PC-9 (cell line): ENCODE results near the gene CBLN3. TPM values are rescaled to one million over a fixed set of nuclear protein-coding genes. Genes with fewer than 3 reads are reported as not detected.

Experiments used
- BruUV-seq: library from RNA; stranded (reverse); fragments of 400-500 nt; replicated peaks from 2 replicates; lab custom pipeline; 2021; lab: Mats Ljungman, UMichigan
- CTCF ChIA-PET: fragments of 300-600 bp; sonication (Branson Sonifier 250); formaldehyde crosslinking; loops from one replicate; lab custom pipeline; 2022; ENCODE audit warnings: antibody characterized with exemption; lab: Charles Lee
- POLR2A ChIA-PET: fragments of 300-600 bp; sonication (Branson Sonifier 250); formaldehyde crosslinking; loops from one replicate; lab custom pipeline; 2022; ENCODE audit warnings: antibody characterized with exemption; ENCODE audit not compliant: unreplicated experiment; lab: Charles Lee
- DNase-seq, 2 experiments: peaks; one replicate each; pipeline versions ENCODE4 v3.0.0 to v3.0.0-alpha.2; 2015 to 2022; ENCODE audit warnings: mixed read lengths in 1 of 2
- H2AFZ ChIP-seq: fragments of 200-600 bp; sonication (generic); 2 replicates; pipeline ENCODE4 v1.8.1; 2017; ENCODE audit warnings: antibody characterized with exemption
- H3F3A ChIP-seq: fragments of 200-600 bp; sonication (generic); 2 replicates; pipeline ENCODE4 v1.8.1; 2017; ENCODE audit warnings: antibody characterized with exemption, mild to moderate bottlenecking, low read depth; ENCODE audit not compliant: insufficient read depth
- H3K27ac ChIP-seq: fragments of 200-600 bp; sonication (generic); 2 replicates; pipeline ENCODE4 v1.6.1; 2016; ENCODE audit warnings: mixed run types
- H3K27me3 ChIP-seq: fragments of 200-600 bp; sonication (generic); 2 replicates; pipeline ENCODE4 v1.6.1; 2016; ENCODE audit warnings: low read depth, mixed run types; ENCODE audit not compliant: insufficient read depth
- H3K36me3 ChIP-seq: fragments of 200-600 bp; sonication (generic); 2 replicates; pipeline ENCODE4 v1.6.1; 2016; ENCODE audit warnings: low read depth, mixed run types
- H3K4me1 ChIP-seq: fragments of 200-600 bp; sonication (generic); replicated peaks from 2 replicates; pipeline ENCODE4 v1.6.1; 2016; ENCODE audit warnings: mixed run types; ENCODE audit not compliant: insufficient read depth
- H3K4me2 ChIP-seq: fragments of 200-600 bp; sonication (generic); 2 replicates; pipeline ENCODE4 v1.6.1; 2017; ENCODE audit warnings: mixed run types
- H3K4me3 ChIP-seq: fragments of 200-600 bp; sonication (generic); 2 replicates; pipeline ENCODE4 v1.6.1; 2016; ENCODE audit warnings: mixed run types
- H3K79me2 ChIP-seq: fragments of 200-600 bp; sonication (generic); 2 replicates; pipeline ENCODE4 v1.6.1; 2017; ENCODE audit warnings: low read depth, mixed run types
- H3K9me2 ChIP-seq: fragments of 200-600 bp; sonication (generic); 2 replicates; pipeline ENCODE4 v1.8.1; 2017; ENCODE audit warnings: mild to moderate bottlenecking; ENCODE audit not compliant: insufficient read depth
- H3K9me3 ChIP-seq: fragments of 200-600 bp; sonication (generic); 2 replicates; pipeline ENCODE4 v1.8.1; 2016; ENCODE audit warnings: low read depth; ENCODE audit not compliant: insufficient read depth
- H4K20me1 ChIP-seq: fragments of 200-600 bp; sonication (generic); 2 replicates; pipeline ENCODE4 v1.8.1; 2017; ENCODE audit not compliant: insufficient read depth
- EZH2 ChIP-seq: fragments of 200-600 bp; sonication (generic); IDR thresholded peaks from 2 replicates; pipeline ENCODE4 v1.8.0; 2017; ENCODE audit warnings: antibody characterized with exemption, low read depth
- intact Hi-C: fragments of 100-400 bp; cut with micrococcal nuclease; formaldehyde crosslinking; loops from one replicate; pipeline ENCODE4 v1.10.0; 2022; ENCODE audit not compliant: unreplicated experiment
- total RNA-seq: library from RNA; stranded (reverse); gene quantifications from 2 replicates; pipeline ENCODE4 v1.2.3, GENCODE V29; 2021
- TF ChIP-seq, protein P1 (sequence below): fragments of 200-600 bp; sonication (generic); conservative IDR thresholded peaks from 2 replicates; pipeline ENCODE4 v1.6.1; 2017; ENCODE audit warnings: mixed run types, antibody characterized with exemption, mild to moderate bottlenecking, moderate library complexity

Gene CBLN3
- total RNA-seq, 1 experiment from 2014 or later, result 8.3 TPM

DNA sequence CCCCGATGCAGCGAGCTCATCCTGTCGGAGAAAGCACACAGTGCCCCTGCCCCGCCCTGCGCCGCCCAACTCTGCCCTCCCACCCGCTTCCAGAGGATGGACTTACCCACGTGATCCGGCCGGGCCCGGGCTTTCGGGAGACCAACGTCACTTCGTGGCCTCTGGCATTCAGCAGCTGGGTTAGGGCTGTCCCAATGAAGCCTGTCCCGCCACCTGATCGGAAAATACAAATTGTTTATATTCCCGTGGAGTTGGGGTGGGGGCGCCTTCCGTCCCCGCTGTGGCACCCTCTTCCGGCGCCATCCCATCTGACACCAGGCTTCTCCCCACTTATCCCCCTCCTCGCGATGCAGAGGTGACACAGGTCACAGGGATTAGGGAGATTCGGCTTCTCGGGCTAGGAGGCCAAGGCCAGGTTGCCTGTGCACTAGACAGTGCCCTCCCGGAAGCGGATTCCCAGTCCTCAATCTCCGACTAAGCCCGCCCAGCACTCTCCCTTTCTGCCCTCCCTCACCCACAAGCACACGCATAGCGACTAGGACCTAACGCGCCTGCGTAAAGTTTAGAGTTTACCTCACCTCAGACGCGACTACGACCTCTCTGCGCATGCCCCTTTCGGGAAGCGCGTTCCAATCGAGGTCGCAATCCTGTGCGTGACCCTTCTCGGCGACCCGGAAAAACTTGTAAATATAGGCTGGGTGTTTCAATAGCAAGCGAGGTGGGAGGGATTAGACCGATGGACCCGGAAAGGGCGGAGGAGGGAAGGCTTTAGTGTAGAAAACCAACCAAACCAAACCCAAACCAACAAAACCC lies 13.0 kb upstream of the CBLN3 start, which contains the start of gene SDR39U1:
Gene SDR39U1, minus strand, starts transcription at position 537 of the 813 bp plus-strand sequence. Its CDS starts 7 bp downstream, at position 530.
- Histone ChIP-seq H3K4me1 (no peaks in the 10 kb centered on the region), H3K27ac (peak within 1 kb of the TSS; percentile 96), H3K27me3 (no peaks in the 10 kb centered on the region), H3K9me2 (no peaks in the 10 kb centered on the region), H3K4me2 (peak within 1 kb of the TSS; percentile 93), H2AFZ (peak within 1 kb of the TSS; percentile 92), H3K79me2 (peaks cover 15% of the 10 kb centered on the region; the same call in 1 of the 2 replicates), H3K9me3 (no peaks in the 10 kb centered on the region), H3K4me3 (peak within 1 kb of the TSS; percentile 86), H3F3A (peaks cover 24% of the 10 kb centered on the region), H4K20me1 (no peaks in the 10 kb centered on the region), H3K36me3 (no peaks in the 10 kb centered on the region)
- intact Hi-C loops, result no loop called here
- peak; percentile 89 to 92 for DNase-seq
- ChIA-PET POLR2A (interaction anchor here (0.6 to 1.1 kb wide), 4 partner anchors 109 to 352 kb away, joined by 3 to 6 read pairs (median 4); no protein-coding TSS in a partner anchor), CTCF (interaction anchor here (0.8 to 0.9 kb wide), 2 partner anchors 110 to 200 kb away, joined by 3 read pairs; partner anchors contain the start of gene TINF2)
- TF ChIP-seq EZH2, result no peak
- TF ChIP-seq, protein P1, sequence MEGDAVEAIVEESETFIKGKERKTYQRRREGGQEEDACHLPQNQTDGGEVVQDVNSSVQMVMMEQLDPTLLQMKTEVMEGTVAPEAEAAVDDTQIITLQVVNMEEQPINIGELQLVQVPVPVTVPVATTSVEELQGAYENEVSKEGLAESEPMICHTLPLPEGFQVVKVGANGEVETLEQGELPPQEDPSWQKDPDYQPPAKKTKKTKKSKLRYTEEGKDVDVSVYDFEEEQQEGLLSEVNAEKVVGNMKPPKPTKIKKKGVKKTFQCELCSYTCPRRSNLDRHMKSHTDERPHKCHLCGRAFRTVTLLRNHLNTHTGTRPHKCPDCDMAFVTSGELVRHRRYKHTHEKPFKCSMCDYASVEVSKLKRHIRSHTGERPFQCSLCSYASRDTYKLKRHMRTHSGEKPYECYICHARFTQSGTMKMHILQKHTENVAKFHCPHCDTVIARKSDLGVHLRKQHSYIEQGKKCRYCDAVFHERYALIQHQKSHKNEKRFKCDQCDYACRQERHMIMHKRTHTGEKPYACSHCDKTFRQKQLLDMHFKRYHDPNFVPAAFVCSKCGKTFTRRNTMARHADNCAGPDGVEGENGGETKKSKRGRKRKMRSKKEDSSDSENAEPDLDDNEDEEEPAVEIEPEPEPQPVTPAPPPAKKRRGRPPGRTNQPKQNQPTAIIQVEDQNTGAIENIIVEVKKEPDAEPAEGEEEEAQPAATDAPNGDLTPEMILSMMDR, result no peak
- BruUV-seq, result no TSS peak

DNA sequence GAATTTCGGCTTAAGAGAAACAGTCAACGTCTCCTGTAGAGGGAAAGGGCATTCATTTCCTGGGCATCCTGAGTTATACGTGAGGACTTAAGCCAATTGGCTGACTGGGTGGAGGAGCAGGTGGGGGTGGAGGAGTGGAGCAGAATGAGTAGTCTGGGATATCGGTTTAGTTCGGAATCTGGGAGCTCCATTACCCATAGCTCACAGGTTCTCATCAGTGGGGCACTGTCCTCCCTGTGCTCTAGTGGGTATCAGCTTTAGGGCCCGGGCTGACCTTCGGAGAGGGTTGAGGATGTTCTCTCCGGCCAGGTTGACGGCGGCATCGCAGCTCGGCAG lies 12.4 kb upstream of the CBLN3 start:
- no peaks in the 10 kb centered on the region for H3K27me3 ChIP-seq
- intact Hi-C loops, result no loop called here
- TF ChIP-seq, protein P1, result no peak
- TF ChIP-seq EZH2, result no peak
- no peaks in the 10 kb centered on the region for H3K36me3 ChIP-seq
- peak overlapping the region; percentile 93 for H3K4me2 ChIP-seq
- no peaks in the 10 kb centered on the region for H3K9me3 ChIP-seq
- CTCF ChIA-PET, result interaction anchor here (0.8 to 0.9 kb wide), 2 partner anchors 110 to 199 kb away, joined by 3 read pairs; partner anchors contain the start of gene TINF2
- peak overlapping the region; percentile 86 for H3K4me3 ChIP-seq
- H3F3A ChIP-seq, result peaks cover 24% of the 10 kb centered on the region
- 0 out of 2 replicates have a peak overlapping the region, but pooled peaks have one; percentile 49 for H2AFZ ChIP-seq
- no peaks in the 10 kb centered on the region for H3K4me1 ChIP-seq
- H3K79me2 ChIP-seq, result peaks cover 15% of the 10 kb centered on the region; the same call in 1 of the 2 replicates
- no peaks in the 10 kb centered on the region for H4K20me1 ChIP-seq
- no peak for DNase-seq
- no peaks in the 10 kb centered on the region for H3K9me2 ChIP-seq
- POLR2A ChIA-PET, result interaction anchor here (0.6 to 1.1 kb wide), 4 partner anchors 108 to 352 kb away, joined by 3 to 6 read pairs (median 4); no protein-coding TSS in a partner anchor
- H3K27ac ChIP-seq, result peak overlapping the region; percentile 96
- BruUV-seq, result no TSS peak

DNA sequence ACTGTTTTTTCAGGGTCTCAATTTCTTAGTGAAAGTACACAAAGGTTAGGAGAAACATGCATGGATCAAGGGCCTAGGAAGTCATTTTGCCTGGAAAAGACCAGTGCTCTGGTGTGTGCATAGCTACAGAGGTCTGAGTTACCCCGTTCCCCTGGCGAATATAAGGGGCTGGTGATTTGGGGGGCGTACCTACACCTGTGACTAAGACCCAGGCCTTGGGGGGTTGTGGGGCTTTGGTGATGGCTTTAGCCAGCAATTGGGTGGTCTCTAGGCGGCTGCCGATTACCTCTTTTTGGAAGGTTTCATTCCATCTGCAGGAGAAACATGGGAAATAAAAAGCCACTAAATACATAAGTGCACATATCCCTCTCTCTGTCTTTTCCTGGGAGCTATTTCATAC lies 12.0 kb upstream of the CBLN3 start:
- TSS peak; percentile 56 for BruUV-seq
- H3K27me3 ChIP-seq, result no peaks in the 10 kb centered on the region
- intact Hi-C loops, result no loop called here
- POLR2A ChIA-PET, result interaction anchor here (0.6 to 1.1 kb wide), 3 partner anchors 108 to 351 kb away, joined by 3 to 4 read pairs (median 3); no protein-coding TSS in a partner anchor
- H4K20me1 ChIP-seq, result no peaks in the 10 kb centered on the region
- H3K4me2 ChIP-seq, result peak overlapping the region; percentile 93
- H3K27ac ChIP-seq, result peak overlapping the region; percentile 96
- H3K4me1 ChIP-seq, result no peaks in the 10 kb centered on the region
- H2AFZ ChIP-seq, result no peak overlapping the region
- no peaks in the 10 kb centered on the region for H3K9me3 ChIP-seq
- H3K4me3 ChIP-seq, result peak overlapping the region; percentile 86
- peaks cover 15% of the 10 kb centered on the region; the same call in 1 of the 2 replicates for H3K79me2 ChIP-seq
- H3K36me3 ChIP-seq, result no peaks in the 10 kb centered on the region
- no peak for DNase-seq
- no peaks in the 10 kb centered on the region for H3K9me2 ChIP-seq
- H3F3A ChIP-seq, result peaks cover 24% of the 10 kb centered on the region
- TF ChIP-seq, protein P1, result no peak
- no peak for TF ChIP-seq EZH2
- CTCF ChIA-PET, result interaction anchor here (0.8 to 0.9 kb wide), 2 partner anchors 110 to 199 kb away, joined by 3 read pairs; partner anchors contain the start of gene TINF2
